Thyroid gland (tissue), 4 donors: ENCODE measurements around the gene NEDD9.

Experiments used
- POLR2A ChIP-seq, 2 donors: fragments of 450-650 bp; IDR thresholded peaks; one replicate each; pipeline ENCODE4 v1.6.1; 2017; ENCODE audit warnings: antibody characterized with exemption in 2 of 2, mild to moderate bottlenecking in 2 of 2, moderate library complexity in 1 of 2
- TF ChIP-seq, protein P1 (sequence below), 6 experiments: fragments of 200-600 bp in 3 of 6; fragments of 450-650 bp in 3 of 6; sonication (generic) in 3 of 6; IDR thresholded peaks; one replicate each; pipeline ENCODE4 v1.5.1; 2016 to 2019; ENCODE audit warnings: antibody characterized with exemption in 6 of 6, mild to moderate bottlenecking in 2 of 6, inconsistent platforms in 1 of 6, moderate library complexity in 1 of 6

- TF ChIP-seq, protein P1, sequence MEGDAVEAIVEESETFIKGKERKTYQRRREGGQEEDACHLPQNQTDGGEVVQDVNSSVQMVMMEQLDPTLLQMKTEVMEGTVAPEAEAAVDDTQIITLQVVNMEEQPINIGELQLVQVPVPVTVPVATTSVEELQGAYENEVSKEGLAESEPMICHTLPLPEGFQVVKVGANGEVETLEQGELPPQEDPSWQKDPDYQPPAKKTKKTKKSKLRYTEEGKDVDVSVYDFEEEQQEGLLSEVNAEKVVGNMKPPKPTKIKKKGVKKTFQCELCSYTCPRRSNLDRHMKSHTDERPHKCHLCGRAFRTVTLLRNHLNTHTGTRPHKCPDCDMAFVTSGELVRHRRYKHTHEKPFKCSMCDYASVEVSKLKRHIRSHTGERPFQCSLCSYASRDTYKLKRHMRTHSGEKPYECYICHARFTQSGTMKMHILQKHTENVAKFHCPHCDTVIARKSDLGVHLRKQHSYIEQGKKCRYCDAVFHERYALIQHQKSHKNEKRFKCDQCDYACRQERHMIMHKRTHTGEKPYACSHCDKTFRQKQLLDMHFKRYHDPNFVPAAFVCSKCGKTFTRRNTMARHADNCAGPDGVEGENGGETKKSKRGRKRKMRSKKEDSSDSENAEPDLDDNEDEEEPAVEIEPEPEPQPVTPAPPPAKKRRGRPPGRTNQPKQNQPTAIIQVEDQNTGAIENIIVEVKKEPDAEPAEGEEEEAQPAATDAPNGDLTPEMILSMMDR (IDR thresholded peaks at IDR 0.05): no peak
- TF ChIP-seq POLR2A (IDR thresholded peaks at IDR 0.05): no peak
Measured at GRCh38 chr6:11212664-11213063, 19.8 kb downstream of the NEDD9 start.
